Fibroblast of lung (primary cell): Measurements from ENCODE around the gene PAX7. TPM values are rescaled to one million over a fixed set of nuclear protein-coding genes. Genes with fewer than 3 reads are reported as not detected.

Source experiments
- DNase-seq, 2 donors: peaks; one replicate each; pipeline versions ENCODE4 v3.0.0 to v3.0.0-alpha.2; 2010; ENCODE audit warnings: low read depth in 2 of 2
- H2AFZ ChIP-seq: 2 replicates; pipeline ENCODE4 v1.5.1; 2012; ENCODE audit warnings: low read length, control low read depth, inconsistent platforms
- H3K27ac ChIP-seq: 2 replicates; pipeline ENCODE4 v1.5.1; 2011; ENCODE audit warnings: low read length, control low read depth; ENCODE audit not compliant: insufficient read depth
- H3K27me3 ChIP-seq: 2 replicates; pipeline ENCODE4 v1.5.1; 2011; ENCODE audit warnings: mild to moderate bottlenecking, low read length; ENCODE audit not compliant: control insufficient read depth, insufficient read depth
- H3K36me3 ChIP-seq: 2 replicates; pipeline ENCODE4 v1.5.1; 2011; ENCODE audit warnings: low read length; ENCODE audit not compliant: control insufficient read depth, insufficient read depth
- H3K4me1 ChIP-seq: 2 replicates; pipeline ENCODE4 v1.5.1; 2011; ENCODE audit warnings: low read length; ENCODE audit not compliant: control insufficient read depth, insufficient read depth; ENCODE audit errors: extremely low read depth
- H3K4me2 ChIP-seq: 2 replicates; pipeline ENCODE4 v1.5.1; 2011; ENCODE audit warnings: low read length, control low read depth; ENCODE audit not compliant: insufficient read depth; ENCODE audit errors: extremely low read depth
- H3K4me3 ChIP-seq, 4 experiments: fragments of 200-600 bp in 1 of 4; sonication (generic) in 1 of 4; replicated peaks in 1 of 4; 2 replicates each; pipeline ENCODE4 v1.5.1; 2011 to 2016; ENCODE audit warnings: low read length in 4 of 4, low read depth in 3 of 4, mild to moderate bottlenecking in 3 of 4, control low read depth in 2 of 4, inconsistent platforms in 1 of 4, mixed read lengths in 1 of 4; ENCODE audit not compliant: insufficient read depth in 1 of 4; ENCODE audit errors: control extremely low read depth in 1 of 4
- H3K79me2 ChIP-seq: 2 replicates; pipeline ENCODE4 v1.5.1; 2012; ENCODE audit warnings: mild to moderate bottlenecking, low read length, inconsistent platforms; ENCODE audit not compliant: control insufficient read depth, insufficient read depth
- H3K9ac ChIP-seq: 2 replicates; pipeline ENCODE4 v1.5.1; 2011; ENCODE audit warnings: mild to moderate bottlenecking, low read length, control low read depth; ENCODE audit not compliant: insufficient read depth
- H3K9me3 ChIP-seq: 2 replicates; pipeline ENCODE4 v1.5.1; 2012; ENCODE audit warnings: low read depth, low read length; ENCODE audit not compliant: control insufficient read depth, insufficient read depth
- H4K20me1 ChIP-seq: 2 replicates; pipeline ENCODE4 v1.5.1; 2011; ENCODE audit warnings: low read length; ENCODE audit not compliant: control insufficient read depth, insufficient read depth; ENCODE audit errors: extremely low read depth
- EZH2 ChIP-seq: IDR thresholded peaks from 2 replicates; pipeline ENCODE4 v1.5.1; 2012; ENCODE audit warnings: low read length, control low read depth, mild to moderate bottlenecking; ENCODE audit errors: missing control alignments
- polyA plus RNA-seq, 2 donors: library from polyadenylated mRNA; depleted of rRNA in 1 of 2; stranded (reverse) in 1 of 2; unstranded in 1 of 2; fragments of >200 nt; gene quantifications; 2 replicates each; pipeline ENCODE4 v1.2.1, GENCODE V29; 2011 to 2012; ENCODE audit warnings: missing spikeins in 1 of 2
- total RNA-seq: library from RNA; depleted of rRNA; stranded (reverse); fragments of >200 nt; gene quantifications from 2 replicates; pipeline ENCODE4 v1.2.1, GENCODE V29; 2014
- TF ChIP-seq, protein P1 (sequence below), 2 donors: IDR thresholded peaks in 1 of 2; conservative IDR thresholded peaks in 1 of 2; 1 replicate in 1 of 2; 2 replicates in 1 of 2; pipeline ENCODE4 v1.5.1; 2011 to 2012; ENCODE audit warnings: low read length in 2 of 2, control low read depth in 1 of 2, inconsistent platforms in 1 of 2, low read depth in 1 of 2, mild to moderate bottlenecking in 1 of 2

PAX7 gene
- total and polyA plus RNA-seq, 2 donors (not counting 1 experiment from before 2014, with no cell fraction given), result not detected

DNA sequence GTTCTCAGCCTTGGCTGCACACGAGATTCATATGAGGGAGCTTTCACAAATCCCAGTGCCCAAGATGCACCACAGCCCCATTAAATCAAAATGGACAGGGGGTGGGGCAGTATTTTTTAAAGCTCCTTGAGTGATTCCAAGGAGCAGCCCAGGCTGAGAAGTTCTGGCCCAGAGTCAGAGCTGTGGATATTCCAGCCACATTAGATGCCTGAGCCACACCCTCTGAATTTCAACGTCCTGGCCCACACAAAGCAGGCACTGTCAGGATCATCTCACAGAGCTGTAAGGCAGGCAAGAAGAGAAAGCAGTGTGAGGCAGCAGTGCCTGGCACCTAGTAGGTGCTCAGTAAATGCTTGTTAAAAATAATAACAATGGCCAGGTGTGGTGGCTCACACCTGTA is 37.4 kb downstream of the PAX7 start:
- Histone ChIP-seq H3K4me2 (no peak overlapping the region), H3K27ac (no peak overlapping the region), H3K4me1 (no peaks in the 10 kb centered on the region), H4K20me1 (no peaks in the 10 kb centered on the region), H3K27me3 (no peaks in the 10 kb centered on the region), H3K36me3 (no peaks in the 10 kb centered on the region), H2AFZ (no peak overlapping the region), H3K9me3 (no peaks in the 10 kb centered on the region), H3K9ac (no peak overlapping the region), H3K79me2 (no peaks in the 10 kb centered on the region), H3K4me3 (no peak overlapping the region)
- TF ChIP-seq, protein P1, sequence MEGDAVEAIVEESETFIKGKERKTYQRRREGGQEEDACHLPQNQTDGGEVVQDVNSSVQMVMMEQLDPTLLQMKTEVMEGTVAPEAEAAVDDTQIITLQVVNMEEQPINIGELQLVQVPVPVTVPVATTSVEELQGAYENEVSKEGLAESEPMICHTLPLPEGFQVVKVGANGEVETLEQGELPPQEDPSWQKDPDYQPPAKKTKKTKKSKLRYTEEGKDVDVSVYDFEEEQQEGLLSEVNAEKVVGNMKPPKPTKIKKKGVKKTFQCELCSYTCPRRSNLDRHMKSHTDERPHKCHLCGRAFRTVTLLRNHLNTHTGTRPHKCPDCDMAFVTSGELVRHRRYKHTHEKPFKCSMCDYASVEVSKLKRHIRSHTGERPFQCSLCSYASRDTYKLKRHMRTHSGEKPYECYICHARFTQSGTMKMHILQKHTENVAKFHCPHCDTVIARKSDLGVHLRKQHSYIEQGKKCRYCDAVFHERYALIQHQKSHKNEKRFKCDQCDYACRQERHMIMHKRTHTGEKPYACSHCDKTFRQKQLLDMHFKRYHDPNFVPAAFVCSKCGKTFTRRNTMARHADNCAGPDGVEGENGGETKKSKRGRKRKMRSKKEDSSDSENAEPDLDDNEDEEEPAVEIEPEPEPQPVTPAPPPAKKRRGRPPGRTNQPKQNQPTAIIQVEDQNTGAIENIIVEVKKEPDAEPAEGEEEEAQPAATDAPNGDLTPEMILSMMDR (conservative IDR thresholded peaks at IDR 0.05 in 1 of 2, IDR thresholded peaks at IDR 0.05 in 1 of 2; ENCODE audit: low read depth in 1 of 2, low read length in 2 of 2), result no peak
- TF ChIP-seq EZH2, result no peak
- no peak for DNase-seq

DNA sequence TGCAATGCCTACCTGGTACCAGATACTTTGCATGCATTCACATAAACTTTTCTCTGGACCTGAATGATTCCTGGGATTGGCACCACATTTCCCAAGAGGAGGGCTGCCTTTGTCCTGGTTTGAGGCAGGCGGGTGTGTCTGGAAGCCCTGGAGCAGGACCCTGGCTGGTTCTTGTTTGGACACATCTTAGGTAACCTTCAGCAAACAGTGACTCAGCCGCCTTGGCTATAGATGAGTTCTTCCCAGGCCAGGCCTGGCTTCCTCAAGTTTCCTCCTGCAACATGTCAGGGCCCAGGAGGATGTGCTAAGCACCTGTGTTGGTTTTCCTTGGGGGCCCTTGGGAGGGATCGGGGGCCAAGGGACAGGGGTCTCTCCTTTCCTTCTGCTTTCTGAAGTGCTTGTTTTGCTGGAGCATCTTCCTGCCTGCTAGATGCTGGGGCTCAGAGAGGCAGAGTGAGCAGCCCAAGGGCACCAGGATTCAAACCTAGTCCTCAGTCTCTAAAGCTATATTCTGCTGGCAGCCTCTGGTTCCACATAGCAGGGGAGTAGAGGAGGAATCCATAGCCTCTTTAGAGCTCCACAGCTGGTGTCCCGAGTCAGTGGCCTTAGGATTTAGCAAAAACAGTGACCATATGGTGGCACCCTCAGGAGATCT is 38.2 kb downstream of the PAX7 start:
- DNase-seq, result no peak
- no peak overlapping the region for H3K9ac ChIP-seq
- H3K4me2 ChIP-seq, result no peak overlapping the region
- H2AFZ ChIP-seq, result no peak overlapping the region
- no peaks in the 10 kb centered on the region for H3K36me3 ChIP-seq
- no peaks in the 10 kb centered on the region for H3K27me3 ChIP-seq
- no peak overlapping the region for H3K27ac ChIP-seq
- TF ChIP-seq, protein P1 (conservative IDR thresholded peaks at IDR 0.05 in 1 of 2, IDR thresholded peaks at IDR 0.05 in 1 of 2; ENCODE audit: low read depth in 1 of 2, low read length in 2 of 2), result no peak
- no peak for TF ChIP-seq EZH2
- H3K4me1 ChIP-seq, result no peaks in the 10 kb centered on the region
- H3K9me3 ChIP-seq, result no peaks in the 10 kb centered on the region
- no peak overlapping the region for H3K4me3 ChIP-seq
- H3K79me2 ChIP-seq, result no peaks in the 10 kb centered on the region
- no peaks in the 10 kb centered on the region for H4K20me1 ChIP-seq

DNA sequence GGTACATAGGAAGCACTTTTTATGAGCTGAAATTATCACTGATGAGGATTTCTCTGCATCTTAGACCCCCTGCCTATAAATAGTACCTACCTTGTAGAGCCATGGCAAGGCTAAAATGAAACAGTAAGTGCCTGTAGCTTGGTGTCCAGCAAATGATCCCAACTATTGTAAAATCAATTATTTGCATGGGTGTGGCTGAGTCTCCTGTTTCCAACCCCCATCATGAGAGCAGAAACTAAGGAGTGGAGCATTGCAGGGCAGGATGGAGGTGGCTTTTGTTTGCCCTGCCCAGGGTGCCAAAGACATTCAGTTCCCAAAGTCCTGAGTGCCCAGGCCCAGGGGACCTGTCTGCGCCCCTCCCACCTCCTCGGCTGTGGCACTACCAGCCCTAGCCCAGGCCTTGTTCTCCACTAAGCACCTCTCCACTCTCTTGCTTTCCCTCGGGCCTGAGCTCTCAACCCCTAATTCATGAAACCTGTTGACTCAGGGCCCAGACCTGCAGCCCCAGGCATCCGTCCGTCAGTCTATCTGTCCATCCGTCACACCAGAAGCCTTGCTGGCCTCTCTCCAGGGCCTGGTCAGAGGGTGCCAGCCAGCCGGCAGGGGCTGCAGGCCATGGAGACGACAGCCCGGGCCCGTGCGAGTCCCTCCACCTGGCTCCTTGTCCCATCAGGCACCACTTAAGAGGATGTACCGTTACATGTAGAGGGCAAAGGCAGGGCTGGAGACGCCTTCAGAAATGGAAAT is 39.6 kb downstream of the PAX7 start:
- TF ChIP-seq, protein P1 (conservative IDR thresholded peaks at IDR 0.05 in 1 of 2, IDR thresholded peaks at IDR 0.05 in 1 of 2; ENCODE audit: low read depth in 1 of 2, low read length in 2 of 2), result no peak
- TF ChIP-seq EZH2, result no peak
- Histone ChIP-seq H2AFZ (no peak overlapping the region), H3K4me2 (no peak overlapping the region), H3K9ac (no peak overlapping the region), H3K4me3 (no peak overlapping the region), H3K36me3 (no peaks in the 10 kb centered on the region), H3K9me3 (no peaks in the 10 kb centered on the region), H3K79me2 (no peaks in the 10 kb centered on the region), H3K27ac (no peak overlapping the region), H3K27me3 (no peaks in the 10 kb centered on the region), H3K4me1 (no peaks in the 10 kb centered on the region), H4K20me1 (no peaks in the 10 kb centered on the region)
- no peak for DNase-seq
